Measurements from ENCODE around the gene KMT2E.

DNA sequence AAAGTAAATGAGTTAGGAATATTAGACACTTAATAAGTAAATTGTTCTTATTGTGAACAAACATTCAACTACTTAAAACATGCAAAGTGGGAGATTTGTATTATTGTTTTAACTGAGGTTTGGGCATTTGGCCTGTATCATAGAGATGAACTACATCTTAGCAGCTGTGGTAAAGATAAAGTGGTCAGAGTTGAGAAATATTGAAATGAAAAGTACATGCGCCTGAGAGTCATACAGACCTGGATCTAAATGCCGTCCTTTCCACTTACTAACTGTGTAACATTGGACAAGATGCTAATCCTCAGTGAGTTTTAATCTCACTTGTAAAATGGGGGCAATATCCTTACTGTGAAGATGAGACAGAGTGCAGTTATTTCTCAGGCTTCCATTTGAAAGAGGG is 74.5 kb downstream of the KMT2E start:
- TF ChIP-seq, protein P1, sequence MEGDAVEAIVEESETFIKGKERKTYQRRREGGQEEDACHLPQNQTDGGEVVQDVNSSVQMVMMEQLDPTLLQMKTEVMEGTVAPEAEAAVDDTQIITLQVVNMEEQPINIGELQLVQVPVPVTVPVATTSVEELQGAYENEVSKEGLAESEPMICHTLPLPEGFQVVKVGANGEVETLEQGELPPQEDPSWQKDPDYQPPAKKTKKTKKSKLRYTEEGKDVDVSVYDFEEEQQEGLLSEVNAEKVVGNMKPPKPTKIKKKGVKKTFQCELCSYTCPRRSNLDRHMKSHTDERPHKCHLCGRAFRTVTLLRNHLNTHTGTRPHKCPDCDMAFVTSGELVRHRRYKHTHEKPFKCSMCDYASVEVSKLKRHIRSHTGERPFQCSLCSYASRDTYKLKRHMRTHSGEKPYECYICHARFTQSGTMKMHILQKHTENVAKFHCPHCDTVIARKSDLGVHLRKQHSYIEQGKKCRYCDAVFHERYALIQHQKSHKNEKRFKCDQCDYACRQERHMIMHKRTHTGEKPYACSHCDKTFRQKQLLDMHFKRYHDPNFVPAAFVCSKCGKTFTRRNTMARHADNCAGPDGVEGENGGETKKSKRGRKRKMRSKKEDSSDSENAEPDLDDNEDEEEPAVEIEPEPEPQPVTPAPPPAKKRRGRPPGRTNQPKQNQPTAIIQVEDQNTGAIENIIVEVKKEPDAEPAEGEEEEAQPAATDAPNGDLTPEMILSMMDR (IDR thresholded peaks at IDR 0.05) = no peak
- no peak for TF ChIP-seq EZH2 (IDR thresholded peaks at IDR 0.05; ENCODE audit: borderline replicate concordance, insufficient read depth, low read depth, low read length, poor library complexity, severe bottlenecking)
